Naive thymus-derived CD8-positive, alpha-beta T cell (primary cell): ENCODE data around the gene GLYAT. TPM values are rescaled to one million over a fixed set of nuclear protein-coding genes. Genes with fewer than 3 reads are reported as not detected.

Experiments
- ATAC-seq, 2 donors: fragments of 150-1000 bp; cut with Tn5 transposase in 1 of 2; sonication (Bioruptor Pico), chemical (Tn5 transposase) in 1 of 2; 1 replicate in 1 of 2; 2 replicates in 1 of 2; pipeline ENCODE4 v1.10.0; 2021; ENCODE audit warnings: mild to moderate bottlenecking in 2 of 2, moderate library complexity in 2 of 2
- POLR2A ChIA-PET: fragments of 350-600 bp; sonication (Branson Sonifier 250); formaldehyde crosslinking; loops from one replicate; lab custom pipeline; 2021; ENCODE audit warnings: antibody characterized with exemption; lab: Charles Lee
- DNase-seq, 10 donors: peaks; one replicate each; pipeline versions ENCODE4 v3.0.0 to v3.0.0-alpha.2; 2020 to 2022
- H3K27ac Mint-ChIP-seq, 10 donors: one replicate each; pipeline ENCODE4 v1.8.0; 2020 to 2022; ENCODE audit warnings: mild to moderate bottlenecking in 10 of 10, mixed read lengths in 10 of 10, moderate library complexity in 4 of 10, inconsistent platforms in 1 of 10
- H3K27me3 Mint-ChIP-seq, 5 donors: one replicate each; pipeline ENCODE4 v1.8.0; 2021 to 2022; ENCODE audit warnings: mixed read lengths in 5 of 5
- H3K36me3 Mint-ChIP-seq, 3 donors: one replicate each; pipeline ENCODE4 v1.8.0; 2020 to 2022; ENCODE audit warnings: mixed read lengths in 3 of 3, mild to moderate bottlenecking in 2 of 3, inconsistent platforms in 1 of 3
- H3K4me1 Mint-ChIP-seq, 4 donors: one replicate each; pipeline ENCODE4 v1.8.0; 2021 to 2022; ENCODE audit warnings: mixed read lengths in 4 of 4
- H3K4me3 Mint-ChIP-seq, 10 donors: one replicate each; pipeline ENCODE4 v1.8.0; 2020 to 2022; ENCODE audit warnings: mild to moderate bottlenecking in 10 of 10, mixed read lengths in 10 of 10, moderate library complexity in 6 of 10, inconsistent platforms in 1 of 10
- H3K9me3 Mint-ChIP-seq, 9 donors: one replicate each; pipeline ENCODE4 v1.8.0; 2020 to 2022; ENCODE audit warnings: mixed read lengths in 9 of 9, mild to moderate bottlenecking in 3 of 9, inconsistent platforms in 1 of 9, moderate library complexity in 1 of 9
- polyA plus RNA-seq, 3 donors: library from polyadenylated mRNA; unstranded; fragments of 300-500 nt; fragmentation: Illumina TruSeq; gene quantifications; one replicate each; pipeline ENCODE4 v1.2.3, GENCODE V29; 2021
- total RNA-seq, 8 experiments: library from RNA in 2 of 8; stranded (reverse) in 2 of 8; gene quantifications; one replicate each; pipeline ENCODE4 v1.2.3 and lab custom pipeline; 2021 to 2026

GLYAT gene
- total and polyA plus RNA-seq, 5 experiments from 2014 or later = not detected

DNA sequence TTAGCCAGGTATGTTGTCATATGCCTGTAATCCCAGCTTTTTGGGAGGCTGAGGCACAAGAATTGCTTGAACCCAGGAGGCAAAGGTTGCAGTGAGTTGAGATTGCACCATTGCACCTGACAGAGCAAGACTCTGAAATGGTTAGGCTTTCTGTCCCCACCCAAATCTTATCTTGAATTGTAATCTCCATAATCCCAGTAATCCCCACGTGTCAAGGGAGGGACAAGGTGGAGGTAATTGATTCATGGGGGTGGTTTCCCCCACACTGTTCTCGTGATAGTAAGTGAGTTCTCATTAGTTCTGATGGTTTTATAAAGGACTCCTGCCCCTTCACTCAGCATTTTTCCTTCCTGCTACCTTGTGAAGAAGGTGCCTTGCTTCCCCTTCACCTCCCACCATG lies 37.6 kb upstream of the GLYAT start:
- Mint-ChIP-seq H3K9me3 (no peaks in the 10 kb centered on the region), H3K36me3 (peaks cover 0 to 3% (median 2%) of the 10 kb centered on the region in 3 donors), H3K27me3 (peaks cover 0 to 13% (median 8%) of the 10 kb centered on the region in 5 donors), H3K4me3 (no peak overlapping the region), H3K4me1 (peaks cover 0 to 6% (median 2%) of the 10 kb centered on the region in 4 donors), H3K27ac (peak overlapping the region in 1 of 10 donors; percentile 84)
- ATAC-seq (no peak), DNase-seq (no peak)
- POLR2A ChIA-PET = no interaction called here

DNA sequence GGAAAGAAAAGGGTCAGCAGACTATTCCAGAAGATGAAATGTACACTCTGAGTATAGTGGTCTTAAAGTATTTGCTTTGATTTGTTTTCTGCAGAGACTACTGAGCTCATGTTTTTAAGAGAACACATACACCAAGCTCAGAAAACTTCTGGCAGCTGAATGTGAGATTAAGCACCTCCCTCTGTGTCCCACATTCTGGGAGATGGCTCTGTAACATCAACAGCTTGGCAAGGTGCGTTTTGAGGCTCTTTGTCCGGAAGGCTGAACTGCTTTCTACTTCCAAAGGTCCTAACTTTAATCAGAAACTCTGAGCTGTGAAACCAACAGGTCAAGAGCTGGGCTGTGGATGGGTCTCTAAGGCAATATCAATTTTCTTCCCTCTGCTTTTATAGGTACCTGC lies 36.4 kb upstream of the GLYAT start:
- H3K9me3 Mint-ChIP-seq = no peaks in the 10 kb centered on the region
- no peak for DNase-seq
- peaks cover 0 to 6% (median 2%) of the 10 kb centered on the region in 4 donors for H3K4me1 Mint-ChIP-seq
- H3K27me3 Mint-ChIP-seq = peaks cover 0 to 13% (median 8%) of the 10 kb centered on the region in 5 donors
- POLR2A ChIA-PET = no interaction called here
- no peak for ATAC-seq
- no peak overlapping the region for H3K27ac Mint-ChIP-seq
- H3K4me3 Mint-ChIP-seq = no peak overlapping the region
- peaks cover 0 to 3% (median 2%) of the 10 kb centered on the region in 3 donors for H3K36me3 Mint-ChIP-seq

DNA sequence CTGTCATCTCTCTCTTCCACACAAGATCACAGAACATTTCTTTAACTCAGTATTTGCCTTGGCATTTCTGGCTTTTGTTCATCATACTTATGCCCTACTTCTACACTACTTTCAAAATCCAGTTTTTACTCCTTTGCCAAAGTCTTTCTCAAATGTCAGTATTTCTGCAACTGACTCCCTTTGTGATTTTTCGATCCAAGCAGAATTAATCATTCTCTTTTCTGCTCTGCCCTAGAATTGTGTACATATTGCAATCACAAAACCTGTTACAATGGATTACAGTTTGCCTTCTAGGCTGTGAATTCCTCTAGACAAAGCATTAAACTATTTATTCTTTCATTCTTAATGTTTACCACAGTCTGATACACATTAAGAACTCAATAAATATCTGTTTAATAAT lies 33.3 kb upstream of the GLYAT start:
- no peak for ATAC-seq
- DNase-seq = no peak
- Mint-ChIP-seq H3K9me3 (no peaks in the 10 kb centered on the region), H3K36me3 (peaks cover 0 to 3% (median 2%) of the 10 kb centered on the region in 3 donors), H3K4me3 (no peak overlapping the region), H3K27me3 (peaks cover 0 to 22% (median 2%) of the 10 kb centered on the region in 5 donors), H3K4me1 (peaks cover 0 to 6% (median 2%) of the 10 kb centered on the region in 4 donors), H3K27ac (no peak overlapping the region)
- POLR2A ChIA-PET = no interaction called here

DNA sequence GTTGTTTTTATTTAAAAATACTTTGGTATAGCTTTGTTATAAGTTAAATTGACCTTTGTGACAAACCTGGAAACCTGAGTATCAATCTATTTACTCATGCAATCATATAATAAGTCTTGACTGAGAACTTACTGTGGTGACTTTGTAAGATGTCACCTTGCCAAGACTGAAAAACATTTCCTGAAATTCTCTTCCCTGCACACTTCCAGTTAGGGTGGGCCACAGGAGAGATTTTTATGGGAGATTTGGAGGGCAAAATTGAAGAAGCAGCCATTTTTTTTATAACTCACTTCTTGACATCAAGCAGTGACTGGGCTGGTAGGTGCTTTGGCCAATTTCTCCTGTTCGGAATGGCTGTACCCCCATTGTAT lies 31.4 kb upstream of the GLYAT start:
- POLR2A ChIA-PET = no interaction called here
- no peaks in the 10 kb centered on the region for H3K4me1 Mint-ChIP-seq
- DNase-seq (no peak), ATAC-seq (no peak)
- H3K9me3 Mint-ChIP-seq = no peaks in the 10 kb centered on the region
- H3K4me3 Mint-ChIP-seq = no peak overlapping the region
- peaks cover 0 to 22% (median 2%) of the 10 kb centered on the region in 5 donors for H3K27me3 Mint-ChIP-seq
- H3K27ac Mint-ChIP-seq = no peak overlapping the region
- peaks cover 0 to 3% (median 0%) of the 10 kb centered on the region in 3 donors for H3K36me3 Mint-ChIP-seq

DNA sequence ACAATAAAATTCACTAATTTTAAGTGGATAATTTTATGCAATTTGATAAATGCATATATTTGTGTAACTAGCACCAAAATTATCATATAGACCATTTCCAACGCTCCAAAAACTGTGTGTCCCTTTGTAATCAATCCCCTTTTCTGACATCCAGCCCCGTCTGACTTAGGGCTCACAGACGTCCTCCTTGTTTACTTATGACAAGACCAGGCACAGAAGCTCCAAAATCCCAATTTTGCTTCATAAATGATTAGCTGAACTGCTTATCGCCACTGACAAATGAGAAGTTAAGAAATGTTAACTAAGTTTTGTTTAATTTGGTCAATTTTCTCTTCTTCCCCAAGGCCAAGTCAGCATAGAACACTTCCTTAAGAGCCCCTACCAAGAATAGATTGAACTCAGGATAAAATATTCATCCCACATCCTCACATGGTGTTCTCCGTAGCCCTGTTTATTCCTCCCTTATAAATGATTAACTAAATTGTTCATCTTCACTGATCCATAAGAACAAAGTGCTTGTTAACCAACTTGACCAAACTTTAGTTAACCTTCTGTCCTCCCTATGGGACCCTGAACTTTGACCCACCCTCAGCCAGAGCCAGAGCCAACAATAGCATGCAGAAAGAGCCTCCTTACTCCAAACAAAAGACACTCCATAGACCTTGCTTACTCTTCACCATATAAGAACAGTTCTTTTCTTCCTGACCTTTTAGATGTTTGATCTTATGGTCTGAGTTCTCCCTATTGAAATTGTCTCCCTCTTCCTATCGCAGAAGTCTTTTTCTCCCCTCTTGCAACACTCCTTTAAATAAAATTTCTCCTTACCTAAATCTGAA lies 30.8 kb upstream of the GLYAT start:
- peaks cover 0 to 3% (median 0%) of the 10 kb centered on the region in 3 donors for H3K36me3 Mint-ChIP-seq
- H3K9me3 Mint-ChIP-seq = no peaks in the 10 kb centered on the region
- ATAC-seq (no peak), DNase-seq (no peak)
- peaks cover 0 to 22% (median 2%) of the 10 kb centered on the region in 5 donors for H3K27me3 Mint-ChIP-seq
- no peak overlapping the region for H3K4me3 Mint-ChIP-seq
- POLR2A ChIA-PET = no interaction called here
- no peaks in the 10 kb centered on the region for H3K4me1 Mint-ChIP-seq
- H3K27ac Mint-ChIP-seq = peak overlapping the region in 1 of 10 donors; percentile 13

DNA sequence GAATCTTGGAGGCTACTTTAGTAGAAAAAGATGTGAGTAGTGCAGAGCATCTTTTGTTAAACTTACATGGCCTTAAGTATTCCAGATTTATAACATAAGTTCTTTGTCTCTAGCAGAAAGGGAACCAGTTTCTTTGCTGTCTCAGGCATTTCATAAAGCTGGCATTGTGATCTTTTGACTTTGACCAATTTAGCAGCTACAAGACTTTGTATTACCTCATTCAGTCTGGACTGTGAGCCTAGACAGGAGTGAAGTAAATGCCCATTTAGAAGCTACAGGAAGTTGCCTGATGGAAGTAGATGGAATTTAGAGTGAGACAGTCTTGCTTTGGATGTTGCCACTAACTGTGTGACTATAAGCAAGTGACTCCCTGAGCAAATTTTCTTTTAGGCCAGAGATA lies 25.7 kb upstream of the GLYAT start:
- peaks cover 0 to 3% (median 0%) of the 10 kb centered on the region in 5 donors for H3K27me3 Mint-ChIP-seq
- no peak overlapping the region for H3K27ac Mint-ChIP-seq
- ATAC-seq = no peak
- H3K4me3 Mint-ChIP-seq = no peak overlapping the region
- POLR2A ChIA-PET = no interaction called here
- peaks cover 0 to 3% (median 0%) of the 10 kb centered on the region in 9 donors for H3K9me3 Mint-ChIP-seq
- DNase-seq = no peak
- no peaks in the 10 kb centered on the region for H3K4me1 Mint-ChIP-seq
- no peaks in the 10 kb centered on the region for H3K36me3 Mint-ChIP-seq

DNA sequence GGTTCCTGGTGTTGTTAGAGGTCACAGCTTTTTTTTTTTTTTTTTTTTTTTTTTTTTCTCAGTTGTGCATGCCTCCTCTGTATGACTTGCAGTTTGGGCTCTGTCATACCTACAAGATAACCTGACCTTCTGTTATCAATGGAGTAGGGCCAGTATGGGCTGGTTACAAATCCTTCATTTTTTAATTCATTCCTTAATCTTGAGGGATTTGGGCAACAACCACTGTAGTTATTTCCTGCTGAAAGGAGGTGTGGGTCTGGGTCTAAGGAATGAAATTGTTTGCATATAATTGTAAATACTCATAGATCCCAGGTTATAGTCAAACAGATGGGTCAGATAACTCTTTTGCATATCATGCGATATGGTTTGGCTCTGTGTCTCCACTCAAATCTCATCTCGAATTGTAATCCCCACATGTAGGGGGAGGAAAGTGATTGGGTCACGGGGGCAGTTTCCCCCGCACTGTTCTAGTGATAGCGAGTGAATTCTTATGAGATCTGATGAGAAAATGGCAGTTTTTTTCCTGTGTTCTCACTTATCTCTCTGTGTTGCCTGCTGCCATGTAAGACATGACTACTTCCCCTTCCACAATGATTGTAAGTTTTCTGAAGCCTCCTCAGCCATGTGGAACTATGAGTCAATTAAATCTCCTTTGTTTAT lies 14.1 kb upstream of the GLYAT start:
- H3K27ac Mint-ChIP-seq = no peak overlapping the region
- H3K36me3 Mint-ChIP-seq = peaks cover 0 to 21% (median 14%) of the 10 kb centered on the region in 3 donors
- no peak for ATAC-seq
- POLR2A ChIA-PET = interaction anchor here (0.6 kb wide), 2 partner anchors 16 to 226 kb away, joined by 5 to 6 read pairs; no protein-coding TSS in a partner anchor
- DNase-seq = no peak
- H3K27me3 Mint-ChIP-seq = peaks cover 0 to 6% (median 2%) of the 10 kb centered on the region in 5 donors
- no peak overlapping the region for H3K4me3 Mint-ChIP-seq
- peaks cover 0 to 17% (median 5%) of the 10 kb centered on the region in 4 donors for H3K4me1 Mint-ChIP-seq
- H3K9me3 Mint-ChIP-seq = peaks cover 0 to 31% (median 16%) of the 10 kb centered on the region in 9 donors

DNA sequence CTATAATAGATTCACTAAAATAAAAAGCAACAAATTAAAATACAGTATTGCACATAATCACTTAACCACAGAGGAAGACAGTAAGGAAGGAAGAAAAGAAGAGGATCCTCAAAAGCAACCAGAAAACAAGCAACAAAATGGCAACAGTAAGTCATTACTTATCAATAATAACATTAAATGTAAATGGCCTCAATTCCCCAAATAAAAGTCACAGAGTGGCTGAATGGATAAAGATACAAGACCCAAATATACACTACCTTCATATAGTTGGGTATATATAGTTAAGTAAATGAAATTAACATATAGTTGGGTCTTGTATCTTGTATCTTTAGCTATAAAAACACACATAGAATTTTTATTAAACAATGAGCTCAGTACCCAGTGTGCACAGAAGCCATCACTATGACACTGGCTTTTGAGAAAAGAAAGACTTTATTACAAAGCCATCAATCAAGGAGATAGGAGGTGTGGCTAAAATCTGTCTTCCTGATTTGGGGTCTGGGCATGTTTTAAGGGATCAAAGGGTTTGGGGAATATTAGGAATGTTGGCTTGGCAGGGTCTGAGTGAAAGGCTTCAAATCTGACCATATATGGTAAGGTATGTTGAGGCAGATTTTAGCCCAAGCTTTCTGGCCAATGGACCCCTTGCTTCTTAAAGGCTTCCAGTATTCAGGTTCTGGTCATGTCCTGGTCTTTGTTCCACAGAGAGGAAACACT lies 13.4 kb upstream of the GLYAT start:
- peaks cover 0 to 6% (median 2%) of the 10 kb centered on the region in 5 donors for H3K27me3 Mint-ChIP-seq
- no peak for ATAC-seq
- no peak for DNase-seq
- POLR2A ChIA-PET = interaction anchor here (0.6 to 1.2 kb wide), 4 partner anchors 14 to 225 kb away, joined by 3 to 6 read pairs (median 4); partner anchors contain the start of gene GLYAT
- no peak overlapping the region for H3K27ac Mint-ChIP-seq
- no peak overlapping the region for H3K4me3 Mint-ChIP-seq
- peaks cover 0 to 35% (median 16%) of the 10 kb centered on the region in 9 donors for H3K9me3 Mint-ChIP-seq
- peaks cover 0 to 23% (median 6%) of the 10 kb centered on the region in 4 donors for H3K4me1 Mint-ChIP-seq
- H3K36me3 Mint-ChIP-seq = peaks cover 0 to 27% (median 16%) of the 10 kb centered on the region in 3 donors

DNA sequence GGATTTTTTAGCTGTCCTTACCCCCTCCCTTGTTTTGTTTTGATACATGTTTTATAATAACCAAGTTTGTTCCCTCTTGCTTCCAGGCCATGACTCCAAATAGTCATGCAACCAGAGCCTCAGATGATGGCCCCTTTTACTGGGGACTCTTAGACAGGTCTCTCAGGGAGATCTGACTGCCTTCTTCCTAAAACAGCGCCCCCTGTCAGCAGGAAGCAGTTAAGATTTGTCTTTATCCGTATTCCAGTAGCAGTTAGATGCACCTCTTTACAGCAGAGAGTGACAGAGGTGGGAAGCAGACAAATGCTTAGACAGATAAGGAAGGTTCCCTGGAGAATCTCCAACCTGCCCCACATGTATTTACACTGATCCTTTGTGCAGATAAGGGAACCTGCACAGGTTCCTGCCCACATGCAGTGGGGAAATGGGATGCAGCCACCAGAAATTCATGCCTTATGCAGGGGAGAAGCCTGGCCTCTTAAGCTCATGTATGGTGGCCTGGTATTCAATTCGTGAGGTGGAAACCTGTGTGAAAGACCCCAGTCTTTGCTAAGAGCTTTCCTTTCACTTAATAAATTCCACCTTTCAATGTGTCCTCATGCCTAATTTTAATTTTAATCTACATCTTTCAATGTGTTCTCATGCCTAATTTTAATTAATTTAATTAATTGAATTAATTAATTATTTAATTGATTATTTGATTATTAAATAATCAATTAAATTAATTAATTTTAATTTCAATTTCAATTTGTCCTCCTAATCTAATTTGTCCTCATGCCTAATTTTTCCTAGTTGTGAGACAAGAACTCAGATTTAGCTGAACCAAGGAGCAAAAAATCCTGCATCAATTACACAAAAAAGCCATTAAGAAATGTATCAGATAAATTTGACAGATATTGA lies 11.5 kb upstream of the GLYAT start:
- peaks cover 0 to 23% (median 6%) of the 10 kb centered on the region in 4 donors for H3K4me1 Mint-ChIP-seq
- ATAC-seq (no peak), DNase-seq (no peak)
- peaks cover 0 to 20% (median 16%) of the 10 kb centered on the region in 3 donors for H3K36me3 Mint-ChIP-seq
- H3K27me3 Mint-ChIP-seq = peaks cover 0 to 2% (median 2%) of the 10 kb centered on the region in 5 donors
- H3K4me3 Mint-ChIP-seq = no peak overlapping the region
- H3K27ac Mint-ChIP-seq = peak overlapping the region in 1 of 10 donors; percentile 23
- peaks cover 0 to 36% (median 22%) of the 10 kb centered on the region in 9 donors for H3K9me3 Mint-ChIP-seq
- POLR2A ChIA-PET = no interaction called here

DNA sequence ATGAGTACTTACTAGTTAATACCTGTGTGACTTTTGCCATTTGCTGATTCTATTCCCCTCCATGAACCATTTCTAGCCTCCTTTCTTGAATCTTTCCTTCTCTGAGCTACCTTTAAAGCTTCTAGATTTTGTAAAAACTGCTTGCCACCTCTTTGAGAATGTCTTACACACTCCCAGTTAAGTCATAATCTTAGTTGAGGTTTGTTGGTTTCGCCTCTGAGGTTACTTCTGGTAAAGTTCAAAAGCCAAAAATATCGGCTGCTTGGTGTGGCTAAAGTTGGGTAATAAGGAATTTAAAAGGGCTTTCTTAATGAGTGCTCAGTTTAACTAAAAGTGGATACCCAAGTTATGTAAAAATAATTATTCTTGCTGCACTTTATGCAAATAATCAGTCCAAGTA lies 10.4 kb upstream of the GLYAT start:
- no peak overlapping the region for H3K4me3 Mint-ChIP-seq

DNA sequence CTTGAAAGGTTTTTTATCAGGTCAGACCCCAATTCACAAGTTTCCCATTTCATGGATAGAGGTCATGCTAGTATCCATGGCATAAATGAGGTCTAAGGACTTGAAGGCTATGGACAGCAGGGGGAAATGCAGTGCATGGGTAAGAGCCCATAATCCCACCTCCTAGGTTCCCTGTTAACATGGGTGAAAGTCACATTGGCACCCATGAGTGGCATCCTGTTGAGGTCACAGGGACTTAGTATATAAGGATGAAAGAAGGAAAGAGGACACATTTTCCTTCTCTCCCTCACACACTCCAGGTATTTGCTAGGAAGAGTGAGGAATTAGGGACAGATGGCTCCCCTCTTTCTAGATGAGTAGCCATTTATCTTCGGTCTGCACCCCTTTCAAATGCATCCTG lies 9.4 kb upstream of the GLYAT start:
- Mint-ChIP-seq H3K4me1 (peaks cover 0 to 23% (median 6%) of the 10 kb centered on the region in 4 donors), H3K27ac (no peak overlapping the region), H3K36me3 (peaks cover 0 to 19% (median 16%) of the 10 kb centered on the region in 3 donors), H3K4me3 (peak overlapping the region in 1 of 10 donors; percentile 3), H3K9me3 (peaks cover 0 to 36% (median 22%) of the 10 kb centered on the region in 9 donors), H3K27me3 (peaks cover 0 to 2% (median 0%) of the 10 kb centered on the region in 5 donors)
- DNase-seq (no peak), ATAC-seq (no peak)
- POLR2A ChIA-PET = no interaction called here

More for the DNA sequence above, 10.4 kb upstream of the GLYAT start:
- peak overlapping the region in 4 of 10 donors; percentile 15 to 80 (median 60) for H3K27ac Mint-ChIP-seq
- DNase-seq = no peak
- ATAC-seq = no peak
- peaks cover 0 to 2% (median 0%) of the 10 kb centered on the region in 5 donors for H3K27me3 Mint-ChIP-seq
- H3K36me3 Mint-ChIP-seq = peaks cover 0 to 19% (median 16%) of the 10 kb centered on the region in 3 donors
- H3K9me3 Mint-ChIP-seq = peaks cover 0 to 36% (median 22%) of the 10 kb centered on the region in 9 donors
- POLR2A ChIA-PET = no interaction called here
- H3K4me1 Mint-ChIP-seq = peaks cover 0 to 23% (median 6%) of the 10 kb centered on the region in 4 donors
